GM18909 (cell line): Measurements from ENCODE around the gene KMT5B.
A peak's percentile ranks its signal among the peaks of the same experiment; 100 is the strongest.

Source experiments
- ATAC-seq: cut with Tn5 transposase; IDR thresholded peaks from one replicate; pipeline ENCODE4 v1.9.1; 2021; ENCODE audit warnings: mild to moderate bottlenecking; ENCODE audit not compliant: unreplicated experiment, poor library complexity

Gene KMT5B

GRCh38 chr11:68122936-68123539, 90.1 kb downstream of the KMT5B start:
- ATAC-seq: no peak

DNA sequence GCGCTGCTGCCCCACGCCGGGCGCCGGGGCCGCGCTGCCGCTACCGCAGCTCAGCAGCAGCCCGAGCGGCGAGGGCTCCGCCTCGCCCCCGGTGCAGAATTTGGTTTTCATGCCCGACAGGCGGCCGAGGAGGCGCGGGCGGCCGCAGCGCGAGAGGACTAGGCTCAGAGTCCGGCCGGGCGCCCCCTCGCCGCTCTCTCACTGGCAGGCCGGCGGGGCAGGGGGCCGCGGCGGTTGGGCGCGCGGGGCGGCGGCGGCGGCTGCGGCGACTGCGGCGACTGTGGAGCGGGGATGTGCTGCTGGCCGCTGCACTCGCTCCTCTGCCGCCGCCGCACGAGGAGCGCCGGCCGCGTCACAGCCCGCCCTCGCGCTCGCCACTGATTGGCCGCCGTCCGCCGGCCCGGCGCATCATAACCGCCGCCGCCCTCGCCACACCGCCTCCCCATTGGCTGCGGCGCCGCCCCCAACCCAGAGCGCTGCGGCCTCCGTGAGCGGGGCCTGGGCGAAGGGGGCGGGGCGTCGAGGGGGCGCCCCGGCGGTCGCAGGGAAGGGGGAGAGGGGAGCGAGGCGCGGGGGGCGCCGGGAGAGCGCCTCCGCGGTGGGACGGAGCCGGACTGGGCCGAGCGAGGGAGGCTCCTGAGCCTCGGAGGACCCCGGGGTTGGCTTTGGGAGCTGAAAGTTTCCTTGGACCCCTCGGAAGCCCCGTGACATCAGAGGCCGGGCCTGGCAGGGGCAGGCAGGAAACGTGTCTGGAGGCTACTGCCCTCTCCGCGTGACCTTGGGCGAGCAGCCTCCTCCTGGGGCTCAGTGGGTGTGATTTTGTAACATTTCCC, 91.8 kb downstream of the KMT5B start, which contains the start of gene CHKA:
Gene CHKA (minus strand): TSS at position 322 of the 833 bp plus-strand sequence. CDS start 211 bp downstream, at position 111.
- peak; percentile 87 for ATAC-seq

- ATAC-seq: peak; percentile 30
Measured at GRCh38 chr11:68120273-68121066, 92.6 kb downstream of the KMT5B start.

GRCh38 chr11:68118706-68119448, 94.2 kb downstream of the KMT5B start:
- no peak for ATAC-seq

DNA sequence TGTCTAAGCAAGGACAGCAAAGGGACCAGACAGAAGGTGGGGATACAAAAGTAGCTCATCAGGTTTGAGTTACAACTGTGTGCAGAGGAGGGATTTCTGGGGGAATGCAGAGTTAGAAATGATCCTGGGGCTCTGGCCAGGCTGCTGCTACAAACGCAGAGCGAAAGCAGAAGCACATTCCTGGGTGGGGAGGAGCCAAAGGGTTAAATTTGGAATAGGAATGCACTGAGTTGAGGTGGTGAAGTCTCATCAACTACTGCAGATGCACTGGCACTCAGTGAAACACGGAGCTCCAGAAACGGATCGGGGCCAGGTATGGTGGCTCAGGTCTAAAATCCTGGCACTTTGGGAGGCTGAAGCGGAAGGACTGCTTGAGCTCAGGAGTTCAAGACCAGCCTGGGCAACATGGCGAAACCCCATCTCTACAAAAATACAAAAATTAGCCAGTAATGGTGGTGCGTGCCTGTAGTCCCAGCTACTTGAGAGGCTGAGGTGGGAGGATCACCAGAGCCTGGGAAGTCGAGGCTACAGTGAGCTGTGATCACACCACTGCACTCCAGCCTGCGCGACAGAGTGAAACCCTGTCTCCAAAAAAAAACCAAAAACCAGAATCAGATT, 95.1 kb downstream of the KMT5B start:
- ATAC-seq: no peak

- ATAC-seq: no peak
Measured at GRCh38 chr11:68116974-68117373, 96.1 kb downstream of the KMT5B start.

DNA sequence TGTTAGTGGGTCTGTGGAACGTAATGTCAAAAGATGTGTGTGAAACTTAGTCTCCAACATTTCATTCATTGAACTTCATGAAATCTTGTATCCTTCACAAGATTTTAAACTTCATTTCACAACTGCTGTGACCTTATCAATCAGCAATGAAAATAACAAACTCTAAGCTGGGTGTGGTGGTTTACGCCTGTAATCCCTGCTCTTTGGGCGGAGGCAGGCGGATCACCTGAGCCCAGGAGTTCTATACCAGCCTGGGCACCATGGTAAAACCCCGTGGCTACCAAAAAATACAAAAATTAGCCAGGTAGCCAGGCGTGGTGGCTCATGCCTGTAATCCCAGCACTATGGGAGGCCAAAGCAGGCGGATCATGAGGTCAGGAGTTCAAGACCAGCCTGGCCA, 97.0 kb downstream of the KMT5B start:
- ATAC-seq: no peak

- no peak for ATAC-seq
Measured at GRCh38 chr11:68115285-68115684, 97.8 kb downstream of the KMT5B start.

GRCh38 chr11:68113986-68114385, 99.1 kb downstream of the KMT5B start:
- no peak for ATAC-seq

- ATAC-seq: no peak
Measured at GRCh38 chr11:68107689-68108088, 105.4 kb downstream of the KMT5B start.

- no peak for ATAC-seq
Measured at GRCh38 chr11:68106165-68106940, 106.7 kb downstream of the KMT5B start.
